H1 (cell line): ENCODE results near the gene DAZAP1. TPM values are rescaled to one million over a fixed set of nuclear protein-coding genes. Genes with fewer than 3 reads are reported as not detected.
A peak's percentile ranks its signal among the peaks of the same experiment; 100 is the strongest.

ENCODE experiments used
- CTCF ChIA-PET: fragments of 300-600 bp; sonication (Branson Sonifier 250); formaldehyde crosslinking; loops from one replicate; lab custom pipeline; 2021; ENCODE audit not compliant: partially characterized antibody; lab: Charles Lee
- POLR2A ChIA-PET: fragments of 300-600 bp; sonication (Branson Sonifier 250); formaldehyde crosslinking; loops from one replicate; lab custom pipeline; 2021; ENCODE audit warnings: inconsistent platforms; ENCODE audit not compliant: partially characterized antibody; lab: Charles Lee
- DNase-seq, 2 experiments: peaks; one replicate each; pipeline versions ENCODE4 v3.0.0 to v3.0.0-alpha.2; 2010 to 2022; ENCODE audit warnings: low spot score in 2 of 2, low read depth in 1 of 2, mixed read lengths in 1 of 2
- FAIRE-seq: peaks from 2 replicates; lab custom pipeline; 2011; peaks lifted over from hg19 to GRCh38; lab: Jason Lieb, UNC
- H2AFZ ChIP-seq: 2 replicates; pipeline ENCODE4 v1.8.1; 2012; ENCODE audit warnings: low read length, inconsistent platforms
- H2AK5ac ChIP-seq: 2 replicates; pipeline ENCODE4 v1.6.1; 2013; ENCODE audit warnings: low read depth, low read length
- H2BK120ac ChIP-seq: replicated peaks from 2 replicates; pipeline ENCODE3; 2013; ENCODE audit warnings: low read depth, low read length, inconsistent platforms
- H2BK12ac ChIP-seq: 2 replicates; pipeline ENCODE4 v1.6.1; 2013; ENCODE audit warnings: low read depth, low read length
- H2BK15ac ChIP-seq: 2 replicates; pipeline ENCODE4 v1.6.1; 2013; ENCODE audit warnings: low read length
- H2BK20ac ChIP-seq: 2 replicates; pipeline ENCODE4 v1.6.1; 2013; ENCODE audit warnings: low read length
- H2BK5ac ChIP-seq: 2 replicates; pipeline ENCODE4 v1.6.1; 2013; ENCODE audit warnings: low read depth, low read length
- H3K14ac ChIP-seq: 2 replicates; pipeline ENCODE4 v1.6.1; 2013; ENCODE audit warnings: inconsistent platforms; ENCODE audit not compliant: insufficient read length
- H3K18ac ChIP-seq: 2 replicates; pipeline ENCODE4 v1.6.1; 2013; ENCODE audit warnings: low read length; ENCODE audit errors: extremely low read depth
- H3K23ac ChIP-seq: 2 replicates; pipeline ENCODE4 v1.6.1; 2013; ENCODE audit warnings: inconsistent platforms; ENCODE audit not compliant: insufficient read length
- H3K23me2 ChIP-seq: 2 replicates; pipeline ENCODE4 v1.6.1; 2013; ENCODE audit warnings: low read depth, low read length
- H3K27ac ChIP-seq: 2 replicates; pipeline ENCODE4 v1.6.1; 2011; ENCODE audit warnings: low read depth, low read length, inconsistent platforms
- H3K27me3 ChIP-seq, 4 experiments: replicated peaks in 1 of 4; 1 replicate in 1 of 4; 2 replicates in 3 of 4; pipeline versions ENCODE4 v1.6.1 to v1.8.1; 2011 to 2013; ENCODE audit warnings: low read length in 3 of 4, mild to moderate bottlenecking in 3 of 4, inconsistent platforms in 2 of 4, mixed read lengths in 2 of 4, moderate library complexity in 1 of 4; ENCODE audit not compliant: control insufficient read depth in 3 of 4, insufficient read depth in 3 of 4; ENCODE audit errors: extremely low read depth in 1 of 4
- H3K36me3 ChIP-seq, 4 experiments: 2 replicates each; pipeline versions ENCODE4 v1.6.1 to v1.8.1; 2011 to 2013; ENCODE audit warnings: mild to moderate bottlenecking in 4 of 4, low read length in 3 of 4, moderate library complexity in 2 of 4, control low read depth in 1 of 4, inconsistent platforms in 1 of 4; ENCODE audit not compliant: insufficient read depth in 4 of 4, control insufficient read depth in 2 of 4
- H3K4ac ChIP-seq: replicated peaks from 2 replicates; pipeline ENCODE3; 2013; ENCODE audit warnings: low read length, low read depth, mixed read lengths, inconsistent platforms; ENCODE audit not compliant: insufficient read length
- H3K4me1 ChIP-seq, 4 experiments: replicated peaks in 1 of 4; 1 replicate in 1 of 4; 2 replicates in 3 of 4; pipeline versions ENCODE4 v1.6.1 to v1.8.1; 2011 to 2013; ENCODE audit warnings: low read length in 3 of 4, inconsistent platforms in 2 of 4, mixed read lengths in 1 of 4; ENCODE audit not compliant: insufficient read depth in 4 of 4, control insufficient read depth in 3 of 4
- H3K4me2 ChIP-seq, 2 experiments: 2 replicates each; pipeline versions ENCODE4 v1.6.1 to v1.8.1; 2011 to 2013; ENCODE audit warnings: low read depth in 2 of 2, low read length in 2 of 2, control low read depth in 1 of 2, inconsistent platforms in 1 of 2, mild to moderate bottlenecking in 1 of 2; ENCODE audit not compliant: insufficient read depth in 1 of 2
- H3K4me3 ChIP-seq, 4 experiments: fragments of 200-600, 300-600 bp in 1 of 4; sonication (generic), shearing (Covaris generic), sonication (Bioruptor Twin) in 1 of 4; 2 replicates each; pipeline versions ENCODE4 v1.5.1 to v1.8.1; 2011 to 2016; ENCODE audit warnings: low read length in 4 of 4, low read depth in 3 of 4, control low read depth in 2 of 4, inconsistent platforms in 2 of 4, mild to moderate bottlenecking in 2 of 4, mixed read lengths in 1 of 4, moderate library complexity in 1 of 4; ENCODE audit not compliant: insufficient read depth in 2 of 4; ENCODE audit errors: extremely low read depth in 1 of 4
- H3K56ac ChIP-seq: replicated peaks from 2 replicates; pipeline ENCODE3; 2013; ENCODE audit warnings: low read depth, mild to moderate bottlenecking, mixed read lengths, low read length, inconsistent platforms; ENCODE audit not compliant: insufficient read length
- H3K79me1 ChIP-seq: 2 replicates; pipeline ENCODE4 v1.6.1; 2013; ENCODE audit warnings: low read depth, low read length, control low read depth
- H3K79me2 ChIP-seq, 2 experiments: 2 replicates each; pipeline versions ENCODE4 v1.6.1 to v1.8.1; 2012 to 2013; ENCODE audit warnings: low read length in 2 of 2, mild to moderate bottlenecking in 2 of 2, inconsistent platforms in 1 of 2; ENCODE audit not compliant: insufficient read depth in 2 of 2, control insufficient read depth in 1 of 2
- H3K9ac ChIP-seq, 4 experiments: replicated peaks in 1 of 4; 1 replicate in 1 of 4; 2 replicates in 3 of 4; pipeline versions ENCODE4 v1.6.1 to v1.8.1; 2011 to 2013; ENCODE audit warnings: low read depth in 3 of 4, low read length in 3 of 4, control low read depth in 2 of 4, mild to moderate bottlenecking in 2 of 4, moderate library complexity in 2 of 4, inconsistent platforms in 1 of 4; ENCODE audit errors: extremely low read depth in 1 of 4
- H3K9me3 ChIP-seq, 2 experiments: 2 replicates each; pipeline versions ENCODE4 v1.6.1 to v1.8.1; 2012 to 2013; ENCODE audit warnings: mild to moderate bottlenecking in 2 of 2, moderate library complexity in 2 of 2, control low read depth in 1 of 2, inconsistent platforms in 1 of 2, low read depth in 1 of 2, low read length in 1 of 2, mixed read lengths in 1 of 2; ENCODE audit not compliant: insufficient read depth in 2 of 2
- H4K20me1 ChIP-seq, 2 experiments: replicated peaks in 1 of 2; 2 replicates each; pipeline versions ENCODE3 to v1.8.1; 2011 to 2013; ENCODE audit warnings: inconsistent platforms in 2 of 2, low read length in 2 of 2, mild to moderate bottlenecking in 1 of 2; ENCODE audit not compliant: insufficient read depth in 2 of 2, control insufficient read depth in 1 of 2
- H4K5ac ChIP-seq: 2 replicates; pipeline ENCODE4 v1.6.1; 2013; ENCODE audit warnings: low read length, low read depth, mixed read lengths, inconsistent platforms; ENCODE audit not compliant: insufficient read length
- H4K8ac ChIP-seq: 2 replicates; pipeline ENCODE4 v1.8.0; 2013; ENCODE audit warnings: mild to moderate bottlenecking, moderate library complexity, low read length, inconsistent platforms; ENCODE audit not compliant: insufficient read depth; ENCODE audit errors: extremely low read depth
- H4K91ac ChIP-seq: replicated peaks from 2 replicates; pipeline ENCODE3; 2013; ENCODE audit warnings: low read length, mixed read lengths, inconsistent platforms; ENCODE audit not compliant: insufficient read length
- BCL11A ChIP-seq, 2 experiments: IDR thresholded peaks; one replicate each; pipeline ENCODE4 v1.6.1; 2011; ENCODE audit warnings: low read depth in 2 of 2, low read length in 2 of 2, mild to moderate bottlenecking in 2 of 2
- CBX8 ChIP-seq: fragments of 300-800, 300-1000 bp; sonication (generic); IDR thresholded peaks from 2 replicates; pipeline ENCODE4 v1.7.1; 2016; ENCODE audit warnings: low read depth, low read length, borderline replicate concordance
- CREB1 ChIP-seq: IDR thresholded peaks from 2 replicates; pipeline ENCODE4 v1.6.1; 2012; ENCODE audit warnings: inconsistent platforms
- HDAC2 ChIP-seq, 2 experiments: fragments of 300-600 bp in 1 of 2; sonication (generic) in 1 of 2; IDR thresholded peaks; 2 replicates each; pipeline ENCODE4 v1.6.1; 2011 to 2012; ENCODE audit warnings: low read depth in 2 of 2, low read length in 2 of 2, mild to moderate bottlenecking in 2 of 2, moderate library complexity in 2 of 2, borderline replicate concordance in 1 of 2, inconsistent platforms in 1 of 2
- JUND ChIP-seq: IDR thresholded peaks from 2 replicates; pipeline ENCODE4 v1.6.1; 2011; ENCODE audit warnings: mild to moderate bottlenecking, improper control_type of control experiment, low read length
- POU5F1 ChIP-seq: IDR thresholded peaks from 2 replicates; pipeline ENCODE4 v1.6.1; 2011; ENCODE audit warnings: low read depth, mild to moderate bottlenecking, low read length, moderate library complexity
- RAD21 ChIP-seq, 2 experiments: IDR thresholded peaks in 1 of 2; conservative IDR thresholded peaks in 1 of 2; 2 replicates each; pipeline ENCODE4 v1.6.1; 2011; ENCODE audit warnings: low read depth in 2 of 2, low read length in 2 of 2, improper control_type of control experiment in 1 of 2, inconsistent platforms in 1 of 2, mild to moderate bottlenecking in 1 of 2, moderate library complexity in 1 of 2
- RBBP5 ChIP-seq: IDR thresholded peaks from 2 replicates; pipeline ENCODE4 v1.7.1; 2012; ENCODE audit warnings: low read depth, mild to moderate bottlenecking, inconsistent platforms, low read length, moderate library complexity, borderline replicate concordance
- TBP ChIP-seq: IDR thresholded peaks from 2 replicates; pipeline ENCODE4 v1.6.1; 2011; ENCODE audit warnings: low read depth, low read length, improper control_type of control experiment
- WGBS, 2 experiments: shearing (Covaris generic) in 1 of 2; methylation state at CpG; one replicate each; pipeline versions ENCODE4 v1.1.6 to v1.1.7; 2013 to 2015; ENCODE audit warnings: low lambda C conversion rate in 2 of 2, mixed read lengths in 2 of 2, inconsistent platforms in 1 of 2, low coverage in 1 of 2, missing lambda C conversion rate in 1 of 2; ENCODE audit not compliant: insufficient replicate concordance in 2 of 2, insufficient coverage in 1 of 2, insufficient read length in 1 of 2; ENCODE audit errors: extremely low coverage in 1 of 2, missing lambda C conversion rate in 1 of 2; 5-methylcytosine and 5-hydroxymethylcytosine counted together
- polyA plus RNA-seq, 7 experiments: library from polyadenylated mRNA; depleted of rRNA in 3 of 7; stranded (reverse) in 5 of 7; unstranded in 2 of 7; fragments of >200 nt in 5 of 7; fragments of 200-250 nt in 2 of 7; gene quantifications; 1 replicate in 5 of 7; 2 replicates in 1 of 7; 4 replicates in 1 of 7; pipeline versions ENCODE4 v1.2.1 to v1.2.3, GENCODE V29; 2011 to 2013; ENCODE audit warnings: missing spikeins in 2 of 7, mixed read lengths in 2 of 7
- total RNA-seq: library from RNA; stranded (reverse); fragmentation: NEBNext Ultra II Directional; extraction: Animal tissue kit (Norgen Biotek cat#: 25700); gene quantifications from 2 replicates; pipeline ENCODE4 v1.2.1, GENCODE V29; 2021
- TF ChIP-seq, protein P1 (sequence below): IDR thresholded peaks from 2 replicates; pipeline ENCODE4 v1.6.1; 2012; ENCODE audit warnings: inconsistent platforms
- TF ChIP-seq, protein P2 (sequence below): IDR thresholded peaks from 2 replicates; pipeline ENCODE4 v1.6.1; 2012; ENCODE audit warnings: inconsistent platforms

Gene DAZAP1
- total and polyA plus RNA-seq, 2 of the 8 experiments (the other 6 are each of a cell fraction or from before 2014, with no cell fraction given): 79.6 to 341 TPM

DNA sequence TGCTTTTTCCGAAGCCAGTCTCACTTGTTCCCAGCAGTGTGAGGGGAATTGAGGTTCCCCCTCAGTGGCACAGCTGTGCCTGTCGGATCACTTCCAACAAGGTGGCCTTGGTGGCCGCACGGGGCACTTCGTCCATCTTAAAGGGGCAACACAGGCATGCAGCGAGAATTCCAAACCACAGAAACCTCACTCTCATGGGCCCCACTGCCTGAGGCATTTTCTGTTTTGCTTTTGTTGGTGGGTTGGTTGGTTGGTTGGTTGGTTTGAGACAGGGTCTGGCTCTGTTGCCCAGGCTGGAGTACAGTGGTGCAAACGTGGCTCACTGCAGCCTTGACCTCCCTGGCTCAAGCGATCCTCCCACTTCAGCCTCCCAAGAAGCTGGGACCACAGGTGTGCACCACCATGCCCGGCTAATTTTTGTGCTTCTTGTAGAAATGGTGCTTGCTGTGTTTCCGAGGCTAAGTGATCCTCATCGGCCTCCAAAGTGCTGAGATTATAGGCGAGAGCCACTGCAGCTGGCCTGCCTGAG is 27.4 kb upstream of the DAZAP1 start:
- H3K4ac ChIP-seq: no peak overlapping the region
- H2BK20ac ChIP-seq: no peak overlapping the region
- H3K23ac ChIP-seq: no peak overlapping the region
- no peak overlapping the region for H2AK5ac ChIP-seq
- no peak overlapping the region for H3K56ac ChIP-seq
- H4K91ac ChIP-seq: no peak overlapping the region
- no peak for FAIRE-seq
- no peak for DNase-seq
- H3K14ac ChIP-seq: no peak overlapping the region
- H3K79me2 ChIP-seq: 0 out of 4 replicates have a peak, but pooled peaks cover 0 to 4% of the 10 kb centered on the region in 2 experiments
- ChIA-PET POLR2A (interaction anchor here (0.7 to 1.9 kb wide), 12 partner anchors 25 to 127 kb away, joined by 3 to 6 read pairs (median 3); partner anchors contain the start of gene CIRBP), CTCF (interaction anchor here (0.6 to 1.2 kb wide), 5 partner anchors 76 to 292 kb away, joined by 3 read pairs; no protein-coding TSS in a partner anchor)
- H3K9ac ChIP-seq: no peak overlapping the region
- H3K9me3 ChIP-seq: no peaks in the 10 kb centered on the region
- no peak overlapping the region for H4K5ac ChIP-seq
- H3K36me3 ChIP-seq: peaks cover 0 to 15% (median 3%) of the 10 kb centered on the region in 4 experiments; a peak in 4 of 8 replicates
- 89% methylated on average over 12 of the region's 12 CpGs; no CpG with 5 or more reads in 1 of the 2 experiments for WGBS, 2 experiments
- H3K4me1 ChIP-seq: peaks cover 0 to 7% (median 3%) of the 10 kb centered on the region in 4 experiments; a peak in 4 of 7 replicates
- H3K4me3 ChIP-seq: no peak overlapping the region
- H3K23me2 ChIP-seq: peaks cover 6% of the 10 kb centered on the region; the same call in 1 of the 2 replicates
- no peak overlapping the region for H4K8ac ChIP-seq
- H3K79me1 ChIP-seq: no peaks in the 10 kb centered on the region
- H3K27me3 ChIP-seq: no peaks in the 10 kb centered on the region
- H2BK15ac ChIP-seq: no peak overlapping the region
- 0 out of 2 replicates have a peak overlapping the region, but pooled peaks have one; percentile 4 for H2BK5ac ChIP-seq
- H2BK12ac ChIP-seq: no peak overlapping the region
- no peak overlapping the region for H2BK120ac ChIP-seq
- no peak overlapping the region for H3K27ac ChIP-seq
- H2AFZ ChIP-seq: no peak overlapping the region
- no peak overlapping the region for H3K18ac ChIP-seq
- H4K20me1 ChIP-seq: peaks cover 0 to 7% of the 10 kb centered on the region in 2 experiments
- H3K4me2 ChIP-seq: no peak overlapping the region
- TF ChIP-seq BCL11A (IDR thresholded peaks at IDR 0.05; ENCODE audit: low read depth in 2 of 2, low read length in 2 of 2) (no peak), TBP (no peak), RAD21 (IDR thresholded peaks at IDR 0.05 in 1 of 2, conservative IDR thresholded peaks at IDR 0.05 in 1 of 2; ENCODE audit: low read depth in 2 of 2, low read length in 2 of 2) (no peak), POU5F1 (no peak), HDAC2 (IDR thresholded peaks at IDR 0.05; ENCODE audit: borderline replicate concordance in 1 of 2, low read depth in 2 of 2, low read length in 2 of 2) (no peak), CREB1 (no peak), CBX8 (no peak), RBBP5 (no peak), JUND (no peak)
- TF ChIP-seq, protein P1, sequence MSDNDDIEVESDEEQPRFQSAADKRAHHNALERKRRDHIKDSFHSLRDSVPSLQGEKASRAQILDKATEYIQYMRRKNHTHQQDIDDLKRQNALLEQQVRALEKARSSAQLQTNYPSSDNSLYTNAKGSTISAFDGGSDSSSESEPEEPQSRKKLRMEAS: peak; percentile 51; the same call in 1 of the 2 replicates
- TF ChIP-seq, protein P2, sequence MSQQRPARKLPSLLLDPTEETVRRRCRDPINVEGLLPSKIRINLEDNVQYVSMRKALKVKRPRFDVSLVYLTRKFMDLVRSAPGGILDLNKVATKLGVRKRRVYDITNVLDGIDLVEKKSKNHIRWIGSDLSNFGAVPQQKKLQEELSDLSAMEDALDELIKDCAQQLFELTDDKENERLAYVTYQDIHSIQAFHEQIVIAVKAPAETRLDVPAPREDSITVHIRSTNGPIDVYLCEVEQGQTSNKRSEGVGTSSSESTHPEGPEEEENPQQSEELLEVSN: peak; percentile 42; the same call in 1 of the 2 replicates
